GM18951 (cell line): ENCODE measurements around the gene OR5H1.
"Not testable (repeated sequence)": the region's sequence is repeated elsewhere in the genome, so short reads cannot be mapped to it uniquely, and the experiment has no call there.

ENCODE experiments used
- POLR2A ChIP-seq: IDR thresholded peaks from 4 replicates; pipeline ENCODE4 v1.6.1; 2011; ENCODE audit warnings: mild to moderate bottlenecking; ENCODE audit not compliant: insufficient read length, insufficient read depth; ENCODE audit errors: extremely low read depth
- in situ Hi-C: fragments of 300-500 bp; cut with MboI; formaldehyde crosslinking; loops from one replicate; pipeline ENCODE4 v1.12.0; 2022; ENCODE audit warnings: low sequenced_read_pairs, mixed read lengths, inconsistent platforms; ENCODE audit not compliant: unreplicated experiment

The OR5H1 gene

GRCh38 chr3:98130421-98130820 is at the start of gene OR5H1:
TSS of gene OR5H1 (plus strand) at chr3:98130721. CDS start at chr3:98132698, 1,977 bp downstream.
- no peak for TF ChIP-seq POLR2A
- in situ Hi-C loops: no loop called here

GRCh38 chr3:98086873-98087272 is 43.6 kb upstream of the OR5H1 start, which contains the start of gene OR5AC2:
TSS of gene OR5AC2 (plus strand) at chr3:98087173. CDS start at chr3:98087173, 0 bp downstream.
- TF ChIP-seq POLR2A: no peak
- in situ Hi-C loops: no loop called here

GRCh38 chr3:98095882-98096281 is 34.6 kb upstream of the OR5H1 start:
- no peak for TF ChIP-seq POLR2A
- in situ Hi-C loops: no loop called here

GRCh38 chr3:98099848-98100247 is 30.7 kb upstream of the OR5H1 start:
- no peak for TF ChIP-seq POLR2A
- in situ Hi-C loops: no loop called here

- no peak for TF ChIP-seq POLR2A
- in situ Hi-C loops: no loop called here
Observed at GRCh38 chr3:98108162-98108561, 22.4 kb upstream of the OR5H1 start.

GRCh38 chr3:98109807-98110549 is 20.5 kb upstream of the OR5H1 start:
- no peak for TF ChIP-seq POLR2A
- in situ Hi-C loops: no loop called here

GRCh38 chr3:98110550-98110908 is 20.0 kb upstream of the OR5H1 start:
- in situ Hi-C loops: no loop called here
- TF ChIP-seq POLR2A: no peak

GRCh38 chr3:98114264-98114663 is 16.3 kb upstream of the OR5H1 start:
- in situ Hi-C loops: no loop called here
- no peak for TF ChIP-seq POLR2A

- no peak for TF ChIP-seq POLR2A
- in situ Hi-C loops: no loop called here
Observed at GRCh38 chr3:98115717-98116116, 14.8 kb upstream of the OR5H1 start.

GRCh38 chr3:98136631-98137030 is 6.1 kb downstream of the OR5H1 start:
- in situ Hi-C loops: no loop called here

GRCh38 chr3:98137826-98138557 is 7.5 kb downstream of the OR5H1 start:
- in situ Hi-C loops: not testable (repeated sequence)

More at GRCh38 chr3:98136631-98137030, 6.1 kb downstream of the OR5H1 start:
- TF ChIP-seq POLR2A: no peak

GRCh38 chr3:98140531-98140930 is 10.0 kb downstream of the OR5H1 start:
- in situ Hi-C loops: no loop called here
- no peak for TF ChIP-seq POLR2A

- TF ChIP-seq POLR2A: no peak
- in situ Hi-C loops: no loop called here
Observed at GRCh38 chr3:98147179-98147578, 16.7 kb downstream of the OR5H1 start, which contains the start of gene OR5H14. TSS of gene OR5H14 (plus strand) at chr3:98147479. CDS start at chr3:98149386, 1,907 bp downstream.

GRCh38 chr3:98148751-98149150 is 18.2 kb downstream of the OR5H1 start:
- TF ChIP-seq POLR2A: no peak
- in situ Hi-C loops: no loop called here

- in situ Hi-C loops: not testable (repeated sequence)
Observed at GRCh38 chr3:98149456-98149855, 18.9 kb downstream of the OR5H1 start.
